Pancreas (tissue), 10 donors: ENCODE results near the gene CBLC. TPM values are rescaled to one million over a fixed set of nuclear protein-coding genes. Genes with fewer than 3 reads are reported as not detected.
"Not testable (repeated sequence)": the region's sequence is repeated elsewhere in the genome, so short reads cannot be mapped to it uniquely, and the experiment has no call there.

Experiments used
- ATAC-seq, 4 donors: fragments of 200-7000 bp; cut with Tn5 transposase; one replicate each; pipeline versions ENCODE4 v1.8.0 to v1.9.1; 2020; ENCODE audit warnings: mild to moderate bottlenecking in 4 of 4, moderate library complexity in 4 of 4
- DNase-seq, 6 donors: peaks; one replicate each; pipeline ENCODE4 v3.0.0-alpha.2; 2020
- FAIRE-seq: peaks from 2 replicates; lab custom pipeline; 2012; peaks lifted over from hg19 to GRCh38; lab: Jason Lieb, UNC
- H3K27ac ChIP-seq, 4 donors: fragments of 200-600 bp; sonication (generic); 1 replicate in 3 of 4; 2 replicates in 1 of 4; pipeline versions ENCODE4 v1.5.0 to v1.8.0; 2020
- H3K27me3 ChIP-seq, 4 donors: fragments of 200-600 bp; one replicate each; pipeline ENCODE4 v1.8.0; 2021
- H3K36me3 ChIP-seq, 3 donors: fragments of 200-600 bp; sonication (generic) in 1 of 3; one replicate each; pipeline versions ENCODE4 v1.5.0 to v1.8.0; 2020 to 2021
- H3K4me1 ChIP-seq, 3 donors: fragments of 200-600 bp; one replicate each; pipeline ENCODE4 v1.8.0; 2021
- H3K4me3 ChIP-seq, 4 donors: fragments of 200-600 bp; sonication (generic) in 2 of 4; one replicate each; pipeline versions ENCODE4 v1.5.0 to v1.8.0; 2020 to 2021
- H3K9me3 ChIP-seq, 4 donors: fragments of 200-600 bp; one replicate each; pipeline ENCODE4 v1.8.0; 2021
- WGBS, 2 donors: extraction: QIAGEN DNeasy Blood & Tissue Kit; methylation state at CpG; one replicate each; pipeline ENCODE4 v1.1.7; 2013; 5-methylcytosine and 5-hydroxymethylcytosine counted together
- intact Hi-C, 3 donors: fragments of 100-400 bp; cut with DNase I; formaldehyde crosslinking; loops; one replicate each; pipeline versions ENCODE4 v1.11.1 to v1.14.2; 2022
- polyA plus RNA-seq, 2 donors: library from polyadenylated mRNA; stranded (reverse); fragments of 200-250 nt; gene quantifications; one replicate each; pipeline ENCODE4 v1.2.3, GENCODE V29; 2013
- total RNA-seq, 6 donors: library from RNA; stranded (reverse); fragmentation: NEBNext Ultra II Directional in 4 of 6; extraction: Animal tissue kit (Norgen Biotek cat#: 25700) in 4 of 6; gene quantifications; one replicate each; pipeline versions ENCODE4 v1.2.1 to v1.2.4, GENCODE V29; 2021 to 2023
- TF ChIP-seq, protein P1 (sequence below), 4 donors: fragments of 200-600 bp; sonication (generic) in 3 of 4; IDR thresholded peaks; one replicate each; pipeline versions ENCODE4 v1.5.0 to v1.8.0; 2021; ENCODE audit warnings: antibody characterized with exemption in 4 of 4
- donor health status: healthy with polysubstance abuse.
- donor health status: DM: no; HTN: no; CAD: no; lungs with moderate emphysema.
- donor health status: DM: no; HTN: no; CAD: no.
- donor health status: control.
- donor health status: control.
- donor health status: Bipolar disorder and iron deficiency.
- donor health status: DM: yes; HTN: yes; CAD: no.
- donor health status: DM: no; HTN: no; CAD: no.
- donor health status: DM: no; HTN: no; CAD: no.
- donor health status: DM: yes; HTN: yes; CAD: no.

CBLC gene
- total and polyA plus RNA-seq, 8 donors: 10.1 to 29.7 (median 13.9) TPM

DNA sequence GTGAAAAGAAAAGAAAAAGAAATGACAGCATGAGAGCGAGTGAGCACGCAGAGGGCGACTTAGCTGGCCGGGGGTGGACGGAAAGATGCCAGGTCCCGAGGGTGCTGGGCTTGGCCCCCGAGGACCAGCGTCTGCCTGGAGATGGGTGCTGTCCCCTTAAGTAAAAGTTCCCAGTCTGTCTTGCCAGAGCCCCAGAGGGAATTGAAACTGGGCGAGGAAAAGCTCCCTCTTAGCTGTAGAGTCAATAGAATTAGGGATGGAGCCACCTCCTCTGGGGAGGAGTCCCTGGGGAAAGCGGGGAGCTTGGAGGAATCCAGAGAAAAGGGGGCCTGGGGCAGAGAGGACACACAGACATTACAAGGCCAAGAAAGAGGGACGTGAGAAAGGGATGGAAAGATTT, 44.5 kb downstream of the CBLC start:
- no peak overlapping the region for H3K27ac ChIP-seq
- peaks cover 9 to 18% (median 10%) of the 10 kb centered on the region in 3 donors for H3K4me1 ChIP-seq
- TF ChIP-seq, protein P1, sequence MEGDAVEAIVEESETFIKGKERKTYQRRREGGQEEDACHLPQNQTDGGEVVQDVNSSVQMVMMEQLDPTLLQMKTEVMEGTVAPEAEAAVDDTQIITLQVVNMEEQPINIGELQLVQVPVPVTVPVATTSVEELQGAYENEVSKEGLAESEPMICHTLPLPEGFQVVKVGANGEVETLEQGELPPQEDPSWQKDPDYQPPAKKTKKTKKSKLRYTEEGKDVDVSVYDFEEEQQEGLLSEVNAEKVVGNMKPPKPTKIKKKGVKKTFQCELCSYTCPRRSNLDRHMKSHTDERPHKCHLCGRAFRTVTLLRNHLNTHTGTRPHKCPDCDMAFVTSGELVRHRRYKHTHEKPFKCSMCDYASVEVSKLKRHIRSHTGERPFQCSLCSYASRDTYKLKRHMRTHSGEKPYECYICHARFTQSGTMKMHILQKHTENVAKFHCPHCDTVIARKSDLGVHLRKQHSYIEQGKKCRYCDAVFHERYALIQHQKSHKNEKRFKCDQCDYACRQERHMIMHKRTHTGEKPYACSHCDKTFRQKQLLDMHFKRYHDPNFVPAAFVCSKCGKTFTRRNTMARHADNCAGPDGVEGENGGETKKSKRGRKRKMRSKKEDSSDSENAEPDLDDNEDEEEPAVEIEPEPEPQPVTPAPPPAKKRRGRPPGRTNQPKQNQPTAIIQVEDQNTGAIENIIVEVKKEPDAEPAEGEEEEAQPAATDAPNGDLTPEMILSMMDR (IDR thresholded peaks at IDR 0.05): no peak
- FAIRE-seq (no peak), ATAC-seq (no peak), DNase-seq (no peak)
- H3K36me3 ChIP-seq: no peaks in the 10 kb centered on the region
- intact Hi-C loops: no loop called here
- 84% methylated on average over 11 of the region's 11 CpGs for WGBS, 2 donors
- no peak overlapping the region for H3K4me3 ChIP-seq
- H3K9me3 ChIP-seq: no peaks in the 10 kb centered on the region
- no peaks in the 10 kb centered on the region for H3K27me3 ChIP-seq

DNA sequence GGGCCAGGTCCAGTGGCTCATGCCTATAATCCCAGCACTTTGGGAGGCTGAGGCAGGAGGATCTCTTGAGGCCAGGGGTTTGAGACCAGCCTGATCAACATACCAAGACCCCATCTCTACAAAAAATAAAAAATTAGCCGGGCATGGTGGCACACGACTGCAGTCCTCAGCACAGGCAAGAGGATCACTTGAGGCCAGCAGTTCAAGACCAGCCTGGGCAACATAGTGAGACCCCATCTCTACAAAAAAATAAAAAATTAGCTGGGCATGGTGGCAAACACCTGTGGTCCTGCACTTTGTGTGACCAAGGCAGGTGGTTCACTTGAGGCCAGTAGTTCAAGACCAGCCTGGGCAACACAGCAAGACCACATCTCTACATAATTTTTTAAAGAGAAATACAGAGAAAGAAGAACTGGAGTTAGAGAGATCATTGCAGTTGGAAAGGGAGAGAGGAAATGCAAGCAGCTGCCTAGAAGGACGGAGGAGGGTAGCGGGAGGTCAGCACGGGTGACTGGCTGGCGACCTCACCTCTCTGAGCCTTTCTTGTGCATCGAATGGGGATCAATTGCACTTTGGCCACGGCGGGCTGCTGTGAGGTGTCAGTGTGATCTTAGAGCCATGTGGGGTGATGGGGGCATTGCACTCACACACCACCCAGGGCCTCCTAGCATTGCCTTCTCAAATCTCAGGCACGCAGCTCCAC, 45.1 kb downstream of the CBLC start:
- Histone ChIP-seq H3K27ac (peak overlapping the region in 1 of 4 donors; percentile 24), H3K27me3 (no peaks in the 10 kb centered on the region), H3K4me1 (peaks cover 9 to 18% (median 10%) of the 10 kb centered on the region in 3 donors), H3K36me3 (no peaks in the 10 kb centered on the region), H3K9me3 (no peaks in the 10 kb centered on the region), H3K4me3 (no peak overlapping the region)
- intact Hi-C loops: no loop called here
- TF ChIP-seq, protein P1 (IDR thresholded peaks at IDR 0.05): no peak
- WGBS, 2 donors: 63 to 73% methylated on average over 10 of the region's 10 CpGs
- FAIRE-seq (no peak), ATAC-seq (no peak), DNase-seq (no peak)

DNA sequence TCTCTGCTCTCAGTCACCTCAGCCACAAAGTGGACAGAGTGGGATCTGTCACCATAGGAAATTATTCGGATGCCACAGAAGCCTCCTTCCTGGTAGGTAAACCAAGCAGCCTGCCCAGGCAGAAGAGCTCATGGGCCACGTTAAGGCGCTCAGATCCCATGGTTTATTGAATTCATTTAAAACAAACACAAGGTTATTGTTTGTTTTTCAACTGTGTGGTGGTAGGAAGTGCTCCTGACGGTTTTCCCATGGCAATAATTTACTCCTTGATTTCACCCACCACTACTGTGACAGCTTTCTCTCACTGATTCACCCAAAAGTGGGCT, 45.6 kb downstream of the CBLC start:
- no peak for DNase-seq
- Histone ChIP-seq H3K27ac (peak overlapping the region in 1 of 4 donors; percentile 24), H3K27me3 (no peaks in the 10 kb centered on the region), H3K4me1 (peaks cover 9 to 18% (median 10%) of the 10 kb centered on the region in 3 donors), H3K4me3 (no peak overlapping the region), H3K9me3 (no peaks in the 10 kb centered on the region), H3K36me3 (no peaks in the 10 kb centered on the region)
- TF ChIP-seq, protein P1 (IDR thresholded peaks at IDR 0.05): no peak
- WGBS, 2 donors: 6 to 14% methylated on average over 4 of the region's 4 CpGs
- intact Hi-C loops: no loop called here
- peak; percentile 27 to 54 (median 43) for ATAC-seq
- no peak for FAIRE-seq

DNA sequence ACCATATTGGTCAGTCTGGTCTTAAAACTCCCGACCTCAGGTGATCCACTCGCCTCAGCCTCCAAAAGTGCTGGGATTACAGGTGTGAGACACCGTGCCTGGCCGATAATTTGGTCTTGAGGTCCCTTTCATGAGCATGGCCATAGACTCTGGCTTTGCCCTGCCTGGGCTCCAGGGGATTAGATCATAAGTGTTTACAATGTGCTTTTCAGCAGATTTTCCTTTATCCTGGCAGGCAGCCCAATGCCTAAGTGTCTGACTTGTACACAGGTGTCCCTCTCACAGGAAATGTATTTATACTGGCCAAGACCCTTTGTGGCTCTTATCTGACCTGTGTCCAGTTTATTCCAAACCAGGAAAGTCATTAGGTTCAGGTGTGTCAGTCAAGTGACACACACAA, 47.1 kb downstream of the CBLC start:
- TF ChIP-seq, protein P1 (IDR thresholded peaks at IDR 0.05): no peak
- ATAC-seq: peak; percentile 83 to 93 (median 91)
- FAIRE-seq: no peak
- intact Hi-C loops: no loop called here
- Histone ChIP-seq H3K9me3 (no peaks in the 10 kb centered on the region), H3K4me3 (no peak overlapping the region), H3K4me1 (peaks cover 9 to 18% (median 10%) of the 10 kb centered on the region in 3 donors), H3K27me3 (no peaks in the 10 kb centered on the region), H3K27ac (peak overlapping the region in 3 of 4 donors; percentile 0 to 69 (median 62)), H3K36me3 (no peaks in the 10 kb centered on the region)
- DNase-seq: peak in 5 of 6 donors; percentile 52 to 87 (median 70)
- WGBS, 2 donors: 45 to 60% methylated on average over 4 of the region's 4 CpGs

DNA sequence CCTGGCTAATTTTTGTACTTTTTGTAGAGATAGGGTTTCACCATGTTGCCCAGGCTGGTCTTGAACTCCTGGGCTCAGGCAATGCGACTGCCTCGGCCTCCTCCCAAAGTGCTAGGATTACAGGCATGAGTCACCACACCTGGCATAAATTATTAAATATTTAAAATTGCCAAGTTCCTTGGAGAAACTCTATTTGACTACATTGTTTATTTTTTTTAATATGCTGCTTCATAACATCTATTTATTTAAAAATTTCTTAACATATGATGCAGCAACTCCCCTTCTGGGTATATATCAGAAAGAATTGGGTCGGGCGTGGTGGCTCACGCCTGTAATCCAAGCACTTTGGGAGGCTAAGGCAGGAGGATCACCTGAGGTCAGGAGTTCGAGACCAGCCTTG, 55.2 kb downstream of the CBLC start:
- not testable (repeated sequence) for ATAC-seq, H3K4me1 ChIP-seq, FAIRE-seq, DNase-seq, H3K27ac ChIP-seq, H3K4me3 ChIP-seq, H3K36me3 ChIP-seq, H3K27me3 ChIP-seq, H3K9me3 ChIP-seq
- 80 to 81% methylated on average over 6 of the region's 6 CpGs for WGBS, 2 donors
- intact Hi-C loops: loop anchor here in 1 of 3 donors (10.0 kb wide), 1 partner anchor 148 kb away; no protein-coding TSS in a partner anchor

DNA sequence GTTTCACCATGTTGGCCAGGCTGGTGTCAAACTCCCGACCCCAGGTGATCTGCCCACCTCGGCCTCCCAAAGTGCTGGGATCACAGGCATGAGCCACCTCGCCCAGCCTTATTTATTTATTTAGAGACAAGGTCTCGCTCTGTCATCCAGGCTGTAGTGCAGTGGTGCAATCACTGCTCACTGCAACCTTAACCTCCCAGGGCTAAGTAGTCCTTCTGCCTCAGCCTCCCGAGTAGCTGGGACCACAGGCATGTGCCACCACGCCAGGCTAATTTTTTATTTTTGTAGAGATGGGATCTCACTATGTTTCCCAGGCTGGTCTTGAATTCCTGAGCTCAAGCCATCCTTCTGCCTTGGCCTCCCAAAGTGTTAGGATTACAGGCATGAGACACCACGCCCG, 56.7 kb downstream of the CBLC start:
- not testable (repeated sequence) for FAIRE-seq, ATAC-seq, H3K27ac ChIP-seq, H3K4me3 ChIP-seq, H3K9me3 ChIP-seq, DNase-seq, H3K4me1 ChIP-seq, H3K27me3 ChIP-seq, H3K36me3 ChIP-seq
- 86 to 91% methylated on average over 8 of the region's 8 CpGs for WGBS, 2 donors
- intact Hi-C loops: loop anchor here in 1 of 3 donors (10.0 kb wide), 1 partner anchor 150 kb away; no protein-coding TSS in a partner anchor
